ENCODE measurements around the gene ATP8B3. TPM values are rescaled to one million over a fixed set of nuclear protein-coding genes. Genes with fewer than 3 reads are reported as not detected.

Gene ATP8B3
- total and polyA plus RNA-seq, 9 of the 15 experiments (the other 6 are each of a cell fraction or from before 2014, with no cell fraction given) = 1.2 to 12.3 (median 3.8) TPM

GRCh38 chr19:1836458-1837221 is 24.6 kb upstream of the ATP8B3 start (continued):
- TF ChIP-seq FOXM1 (IDR thresholded peaks at IDR 0.05; ENCODE audit: low read depth) (peak; percentile 84), FOXM1 (CRISPR knock-in tag; IDR thresholded peaks at IDR 0.05; ENCODE audit: low read depth) (no peak), MEF2A (IDR thresholded peaks at IDR 0.05; ENCODE audit: control insufficient read depth, low read depth, low read length) (no peak), ERF (CRISPR knock-in tag; IDR thresholded peaks at IDR 0.05) (no peak), KAT2B (IDR thresholded peaks at IDR 0.05; ENCODE audit: low read depth, low read length) (no peak), ZNF384 (IDR thresholded peaks at IDR 0.05; ENCODE audit: low read depth, low read length) (peak; percentile 87), L3MBTL2 (IDR thresholded peaks at IDR 0.05) (peak; percentile 72; the same call in 1 of the 2 replicates), SAP30 (IDR thresholded peaks at IDR 0.05; ENCODE audit: borderline replicate concordance, insufficient read depth, low read depth, low read length, poor library complexity, severe bottlenecking) (no peak), ZBTB33 (CRISPR knock-in tag; IDR thresholded peaks at IDR 0.05) (no peak), TAF15 (IDR thresholded peaks at IDR 0.05; ENCODE audit: low read depth, low read length) (no peak), KDM5B (IDR thresholded peaks at IDR 0.05; ENCODE audit: insufficient replicate concordance, low read depth, low read length) (no peak), BMI1 (IDR thresholded peaks at IDR 0.05; ENCODE audit: low read length) (no peak), THRA (IDR thresholded peaks at IDR 0.05) (no peak), ILK (tag; IDR thresholded peaks at IDR 0.05; ENCODE audit: borderline replicate concordance, low read depth) (no peak), ZNF77 (CRISPR knock-in tag; IDR thresholded peaks at IDR 0.05) (no peak), PML (IDR thresholded peaks at IDR 0.05; ENCODE audit: low read length) (peak; percentile 88), GABPB1 (CRISPR knock-in tag; IDR thresholded peaks at IDR 0.05) (no peak), YY1 (IDR thresholded peaks at IDR 0.05; ENCODE audit: borderline replicate concordance in 1 of 3, control insufficient read depth in 1 of 3, extremely low read depth in 1 of 3, insufficient read depth in 3 of 3, insufficient read length in 1 of 3, insufficient replicate concordance in 2 of 3, low read depth in 1 of 3, low read length in 2 of 3) (no peak), ZNF764 (CRISPR knock-in tag; IDR thresholded peaks at IDR 0.05; ENCODE audit: low read depth) (no peak), ZNF717 (CRISPR knock-in tag; IDR thresholded peaks at IDR 0.05) (no peak)
- TF ChIP-seq, protein P1, sequence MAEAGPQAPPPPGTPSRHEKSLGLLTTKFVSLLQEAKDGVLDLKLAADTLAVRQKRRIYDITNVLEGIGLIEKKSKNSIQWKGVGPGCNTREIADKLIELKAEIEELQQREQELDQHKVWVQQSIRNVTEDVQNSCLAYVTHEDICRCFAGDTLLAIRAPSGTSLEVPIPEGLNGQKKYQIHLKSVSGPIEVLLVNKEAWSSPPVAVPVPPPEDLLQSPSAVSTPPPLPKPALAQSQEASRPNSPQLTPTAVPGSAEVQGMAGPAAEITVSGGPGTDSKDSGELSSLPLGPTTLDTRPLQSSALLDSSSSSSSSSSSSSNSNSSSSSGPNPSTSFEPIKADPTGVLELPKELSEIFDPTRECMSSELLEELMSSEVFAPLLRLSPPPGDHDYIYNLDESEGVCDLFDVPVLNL (CRISPR knock-in tag; IDR thresholded peaks at IDR 0.05; ENCODE audit: low read depth) = no peak
- TF ChIP-seq, protein P2, sequence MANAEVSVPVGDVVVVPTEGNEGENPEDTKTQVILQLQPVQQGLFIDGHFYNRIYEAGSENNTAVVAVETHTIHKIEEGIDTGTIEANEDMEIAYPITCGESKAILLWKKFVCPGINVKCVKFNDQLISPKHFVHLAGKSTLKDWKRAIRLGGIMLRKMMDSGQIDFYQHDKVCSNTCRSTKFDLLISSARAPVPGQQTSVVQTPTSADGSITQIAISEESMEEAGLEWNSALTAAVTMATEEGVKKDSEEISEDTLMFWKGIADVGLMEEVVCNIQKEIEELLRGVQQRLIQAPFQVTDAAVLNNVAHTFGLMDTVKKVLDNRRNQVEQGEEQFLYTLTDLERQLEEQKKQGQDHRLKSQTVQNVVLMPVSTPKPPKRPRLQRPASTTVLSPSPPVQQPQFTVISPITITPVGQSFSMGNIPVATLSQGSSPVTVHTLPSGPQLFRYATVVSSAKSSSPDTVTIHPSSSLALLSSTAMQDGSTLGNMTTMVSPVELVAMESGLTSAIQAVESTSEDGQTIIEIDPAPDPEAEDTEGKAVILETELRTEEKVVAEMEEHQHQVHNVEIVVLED (CRISPR knock-in tag; IDR thresholded peaks at IDR 0.05) = no peak
